ENCODE measurements around the gene ESYT1.

Gene ESYT1

DNA sequence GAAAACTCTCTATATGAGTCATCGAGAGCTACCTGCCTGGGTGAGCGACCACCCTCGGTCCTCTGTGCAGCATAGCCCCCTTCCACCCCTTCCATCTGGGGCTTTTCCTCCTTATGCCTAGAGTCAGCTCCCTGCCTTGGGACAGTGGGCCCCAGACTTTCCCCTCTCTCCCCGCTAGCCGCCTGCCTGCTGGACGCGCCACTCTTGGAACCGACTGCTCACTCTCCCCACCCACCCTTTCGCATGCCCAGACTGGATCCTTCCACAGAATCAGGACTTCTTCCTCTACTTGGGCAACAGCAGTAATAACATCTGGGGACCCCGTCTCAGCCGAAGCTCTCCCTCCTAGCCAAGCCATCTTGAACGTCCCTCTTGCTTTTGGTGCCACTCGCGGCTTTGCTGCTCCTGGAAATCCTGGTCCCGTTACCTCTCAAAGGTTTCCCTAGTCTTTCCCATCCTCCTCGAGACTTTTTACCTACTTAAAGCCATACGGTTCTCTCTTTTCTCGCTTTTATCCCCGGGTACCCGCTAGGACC lies 671 bp downstream of the ESYT1 start:
- Histone ChIP-seq H3K27ac (peak overlapping the region; percentile 91 to 98), H3K4me3 (peak overlapping the region; percentile 96)
- no peak for DNase-seq (ENCODE audit: low spot score)
- TF ChIP-seq, protein P1, sequence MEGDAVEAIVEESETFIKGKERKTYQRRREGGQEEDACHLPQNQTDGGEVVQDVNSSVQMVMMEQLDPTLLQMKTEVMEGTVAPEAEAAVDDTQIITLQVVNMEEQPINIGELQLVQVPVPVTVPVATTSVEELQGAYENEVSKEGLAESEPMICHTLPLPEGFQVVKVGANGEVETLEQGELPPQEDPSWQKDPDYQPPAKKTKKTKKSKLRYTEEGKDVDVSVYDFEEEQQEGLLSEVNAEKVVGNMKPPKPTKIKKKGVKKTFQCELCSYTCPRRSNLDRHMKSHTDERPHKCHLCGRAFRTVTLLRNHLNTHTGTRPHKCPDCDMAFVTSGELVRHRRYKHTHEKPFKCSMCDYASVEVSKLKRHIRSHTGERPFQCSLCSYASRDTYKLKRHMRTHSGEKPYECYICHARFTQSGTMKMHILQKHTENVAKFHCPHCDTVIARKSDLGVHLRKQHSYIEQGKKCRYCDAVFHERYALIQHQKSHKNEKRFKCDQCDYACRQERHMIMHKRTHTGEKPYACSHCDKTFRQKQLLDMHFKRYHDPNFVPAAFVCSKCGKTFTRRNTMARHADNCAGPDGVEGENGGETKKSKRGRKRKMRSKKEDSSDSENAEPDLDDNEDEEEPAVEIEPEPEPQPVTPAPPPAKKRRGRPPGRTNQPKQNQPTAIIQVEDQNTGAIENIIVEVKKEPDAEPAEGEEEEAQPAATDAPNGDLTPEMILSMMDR (IDR thresholded peaks at IDR 0.05), result no peak

DNA sequence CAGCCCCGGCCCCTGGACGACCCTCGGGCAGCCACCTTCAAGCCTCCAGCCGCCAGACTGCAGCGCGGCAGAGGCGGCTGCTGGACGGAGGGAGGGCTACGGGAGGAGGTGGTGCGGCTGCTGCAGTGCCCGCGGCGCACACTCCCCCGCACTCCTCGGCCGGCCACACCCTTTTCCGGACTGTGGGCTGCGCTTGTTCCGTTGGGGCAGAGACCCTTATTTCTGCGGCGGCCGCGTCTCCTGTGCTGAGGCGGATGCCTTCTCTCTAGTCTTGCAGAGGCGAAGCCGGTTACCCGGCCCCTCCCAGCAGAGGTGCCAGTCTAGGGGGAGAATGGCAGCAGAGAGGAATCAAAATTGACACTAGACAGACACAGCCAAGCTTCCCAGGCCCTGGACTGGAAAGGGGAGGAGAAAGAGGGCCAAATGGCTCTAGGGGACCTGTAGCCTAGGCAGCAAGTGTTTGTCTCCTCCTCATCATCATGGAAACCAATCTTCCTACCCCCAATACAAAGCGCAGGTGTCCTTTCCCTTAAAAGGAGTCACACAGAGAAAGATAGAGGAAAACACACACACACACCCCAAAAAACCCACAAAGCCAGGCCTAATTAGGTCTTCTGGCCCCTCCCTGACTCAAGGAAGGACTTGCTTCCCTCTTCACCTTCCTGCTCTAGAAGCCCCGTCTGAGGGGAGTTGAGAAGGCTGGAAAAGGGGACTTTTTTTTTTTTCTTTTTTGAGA lies 1.3 kb downstream of the ESYT1 start:
- peak overlapping the region; percentile 91 to 98 for H3K27ac ChIP-seq
- DNase-seq (ENCODE audit: low spot score), result peak; percentile 83
- TF ChIP-seq, protein P1 (IDR thresholded peaks at IDR 0.05), result no peak
- peak overlapping the region; percentile 96 for H3K4me3 ChIP-seq

DNA sequence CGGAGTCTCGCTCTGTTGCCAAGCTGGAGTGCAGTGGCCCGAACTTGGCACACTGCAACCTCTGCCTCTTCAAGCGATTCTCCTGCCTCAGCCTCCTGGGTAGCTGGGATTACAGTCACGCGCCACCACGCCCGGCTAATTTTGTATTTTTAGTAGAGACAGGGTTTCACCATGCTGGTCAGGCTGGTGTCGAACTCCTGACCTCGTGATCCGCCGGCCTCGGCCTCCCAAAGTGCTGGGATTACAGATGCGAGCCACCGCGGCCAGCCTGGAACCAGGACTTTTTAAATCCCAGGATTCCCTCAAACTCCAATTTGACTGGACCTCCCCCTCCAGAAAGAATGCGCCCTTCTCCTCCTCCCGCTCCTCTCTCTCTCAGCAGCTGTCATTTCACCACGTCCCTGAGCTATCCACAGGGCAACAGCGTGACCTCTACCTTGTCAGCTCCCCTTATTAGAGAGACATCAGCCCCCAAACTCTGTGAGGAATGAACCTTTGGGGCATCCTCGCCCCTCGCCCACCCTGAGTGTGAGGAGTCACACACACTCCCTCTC lies 2.0 kb downstream of the ESYT1 start:
- DNase-seq (ENCODE audit: low spot score), result no peak
- H3K4me3 ChIP-seq, result peak overlapping the region; percentile 96
- H3K27ac ChIP-seq, result peak overlapping the region; percentile 91 to 98

DNA sequence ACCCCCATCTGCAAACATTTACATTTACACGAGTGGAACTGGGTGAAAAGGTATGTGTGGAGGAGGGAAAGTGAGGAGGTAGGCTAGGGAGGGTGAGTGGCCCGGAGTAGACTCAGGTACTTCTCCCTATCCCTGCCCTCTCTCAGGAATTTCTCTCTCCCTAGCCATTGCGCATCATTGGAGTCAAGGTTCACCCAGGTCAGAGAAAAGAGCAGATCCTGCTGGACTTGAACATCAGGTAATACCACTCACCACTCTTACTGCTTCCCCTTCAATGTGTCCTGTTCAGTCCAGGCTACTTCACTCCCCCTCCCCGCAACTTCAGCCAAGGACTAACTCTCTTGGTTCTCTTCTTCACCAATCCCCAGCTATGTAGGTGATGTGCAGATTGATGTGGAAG lies 2.8 kb downstream of the ESYT1 start:
- no peak for DNase-seq (ENCODE audit: low spot score)
- peak overlapping the region in 1 of 2 donors; percentile 98 for H3K27ac ChIP-seq
- no peak overlapping the region for H3K4me3 ChIP-seq
- TF ChIP-seq, protein P1 (IDR thresholded peaks at IDR 0.05), result no peak

More for the DNA sequence above, 2.0 kb downstream of the ESYT1 start:
- TF ChIP-seq, protein P1 (IDR thresholded peaks at IDR 0.05), result no peak

DNA sequence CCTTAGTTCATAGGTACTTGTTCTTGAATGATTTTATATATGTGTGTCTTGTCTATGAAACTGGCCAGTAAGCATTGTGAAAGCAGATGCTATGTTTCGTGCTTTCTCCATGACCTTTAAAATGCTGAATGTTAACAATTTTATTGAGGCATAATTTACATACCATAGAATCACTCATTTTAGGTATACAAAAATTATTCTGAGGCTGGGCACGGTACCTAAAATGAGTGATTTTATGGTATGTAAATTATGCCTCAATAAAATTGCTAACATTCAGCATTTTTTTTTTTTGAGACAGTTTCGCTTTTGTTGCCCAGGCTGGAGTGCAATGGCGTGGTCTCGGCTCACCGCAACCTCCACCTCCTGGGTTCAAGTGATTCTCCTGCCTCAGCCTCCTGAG lies 6.8 kb downstream of the ESYT1 start:
- Histone ChIP-seq H3K4me3 (no peak overlapping the region), H3K27ac (no peak overlapping the region)
- no peak for DNase-seq (ENCODE audit: low spot score)
- TF ChIP-seq, protein P1 (IDR thresholded peaks at IDR 0.05), result no peak

DNA sequence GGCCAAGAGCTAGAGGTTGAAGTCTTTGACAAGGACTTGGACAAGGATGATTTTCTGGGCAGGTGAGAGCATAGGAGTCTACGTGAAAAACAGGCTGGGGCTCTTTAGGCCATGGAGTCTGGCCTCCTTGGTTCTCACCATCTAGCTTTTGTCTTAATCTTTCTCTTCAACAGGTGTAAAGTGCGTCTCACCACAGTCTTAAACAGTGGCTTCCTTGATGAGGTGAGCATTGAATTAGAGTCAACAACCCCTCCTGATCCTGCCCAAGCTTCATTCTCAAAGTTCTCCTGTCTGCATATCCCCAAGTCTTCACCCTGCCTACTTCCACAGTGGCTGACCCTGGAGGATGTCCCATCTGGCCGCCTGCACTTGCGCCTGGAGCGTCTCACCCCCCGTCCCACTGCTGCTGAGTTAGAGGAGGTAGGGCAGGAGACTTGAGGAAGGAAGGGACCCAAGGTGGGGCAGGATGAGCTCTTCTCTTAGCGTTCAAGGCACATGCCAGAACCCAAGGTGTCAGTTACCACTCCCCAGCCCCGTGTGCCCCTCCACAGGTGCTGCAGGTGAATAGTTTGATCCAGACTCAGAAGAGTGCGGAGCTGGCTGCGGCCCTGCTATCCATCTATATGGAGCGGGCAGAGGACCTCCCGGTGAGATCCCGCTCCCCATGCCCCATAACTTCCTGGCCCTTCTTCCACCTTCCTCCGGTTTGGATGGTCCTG lies 9.9 kb downstream of the ESYT1 start:
- no peak for DNase-seq (ENCODE audit: low spot score)
- no peak overlapping the region for H3K27ac ChIP-seq
- no peak overlapping the region for H3K4me3 ChIP-seq
- TF ChIP-seq, protein P1 (IDR thresholded peaks at IDR 0.05), result no peak
